ENCODE measurements around the gene ATP11C. TPM values are rescaled to one million over a fixed set of nuclear protein-coding genes. Genes with fewer than 3 reads are reported as not detected.

ATP11C gene
- total and polyA plus RNA-seq, 5 donors from 2014 or later: 2.9 to 19.4 (median 4.4) TPM

GRCh38 chrX:139770366-139770765, 162.5 kb downstream of the ATP11C start:
- H3K4me3 Mint-ChIP-seq: no peak overlapping the region
- H3K27ac ChIP-seq (ENCODE audit: insufficient read depth, low read length, poor library complexity, severe bottlenecking): no peak overlapping the region
- no peak overlapping the region for H3K4me3 ChIP-seq (ENCODE audit: low read depth, low read length)
- peaks cover 5% of the 10 kb centered on the region for H3K4me1 ChIP-seq (ENCODE audit: control insufficient read depth, insufficient read depth, low read length, poor library complexity, severe bottlenecking)
- H3K9me3 Mint-ChIP-seq: peaks cover 0 to 3% (median 0%) of the 10 kb centered on the region in 7 donors
- no peak overlapping the region for H3K27ac Mint-ChIP-seq
- H3K4me1 Mint-ChIP-seq: peaks cover 0 to 3% (median 0%) of the 10 kb centered on the region in 4 donors
- no peak for ATAC-seq (ENCODE audit: low read depth in 2 of 2)
- H3K27me3 Mint-ChIP-seq: no peaks in the 10 kb centered on the region
- no peaks in the 10 kb centered on the region for H3K27me3 ChIP-seq (ENCODE audit: control insufficient read depth, insufficient read depth, low read length)
- H3K36me3 ChIP-seq (ENCODE audit: control insufficient read depth, insufficient read depth, low read length): peaks cover 15% of the 10 kb centered on the region
- no peak for DNase-seq
- H3K36me3 Mint-ChIP-seq: peaks cover 24% of the 10 kb centered on the region
- no peaks in the 10 kb centered on the region for H3K9me3 ChIP-seq (ENCODE audit: control insufficient read depth in 2 of 2, low read length in 2 of 2)

GRCh38 chrX:139766545-139766983, 166.3 kb downstream of the ATP11C start:
- Mint-ChIP-seq H3K9me3 (peaks cover 0 to 2% (median 0%) of the 10 kb centered on the region in 7 donors), H3K4me3 (no peak overlapping the region), H3K27me3 (no peaks in the 10 kb centered on the region), H3K36me3 (peaks cover 10% of the 10 kb centered on the region), H3K27ac (no peak overlapping the region), H3K4me1 (no peaks in the 10 kb centered on the region)
- Histone ChIP-seq H3K27me3 (ENCODE audit: control insufficient read depth, insufficient read depth, low read length) (no peaks in the 10 kb centered on the region), H3K27ac (ENCODE audit: insufficient read depth, low read length, poor library complexity, severe bottlenecking) (no peak overlapping the region), H3K4me3 (ENCODE audit: low read depth, low read length) (no peak overlapping the region), H3K36me3 (ENCODE audit: control insufficient read depth, insufficient read depth, low read length) (peaks cover 5% of the 10 kb centered on the region), H3K4me1 (ENCODE audit: control insufficient read depth, insufficient read depth, low read length, poor library complexity, severe bottlenecking) (peaks cover 5% of the 10 kb centered on the region), H3K9me3 (ENCODE audit: control insufficient read depth in 2 of 2, low read length in 2 of 2) (no peaks in the 10 kb centered on the region)
- ATAC-seq (ENCODE audit: low read depth in 2 of 2) (peak; percentile 67 to 72), DNase-seq (peak in 2 of 3 donors; percentile 51 to 71)

- H3K9me3 Mint-ChIP-seq: no peaks in the 10 kb centered on the region
- no peaks in the 10 kb centered on the region for H3K36me3 Mint-ChIP-seq
- peaks cover 5% of the 10 kb centered on the region for H3K36me3 ChIP-seq (ENCODE audit: control insufficient read depth, insufficient read depth, low read length)
- H3K4me3 Mint-ChIP-seq: no peak overlapping the region
- no peak overlapping the region for H3K4me3 ChIP-seq (ENCODE audit: low read depth, low read length)
- no peak for ATAC-seq (ENCODE audit: low read depth in 2 of 2)
- H3K4me1 ChIP-seq (ENCODE audit: control insufficient read depth, insufficient read depth, low read length, poor library complexity, severe bottlenecking): peaks cover 5% of the 10 kb centered on the region
- no peaks in the 10 kb centered on the region for H3K4me1 Mint-ChIP-seq
- no peaks in the 10 kb centered on the region for H3K9me3 ChIP-seq (ENCODE audit: control insufficient read depth in 2 of 2, low read length in 2 of 2)
- H3K27me3 ChIP-seq (ENCODE audit: control insufficient read depth, insufficient read depth, low read length): no peaks in the 10 kb centered on the region
- no peak overlapping the region for H3K27ac Mint-ChIP-seq
- no peak for DNase-seq
- no peak overlapping the region for H3K27ac ChIP-seq (ENCODE audit: insufficient read depth, low read length, poor library complexity, severe bottlenecking)
- H3K27me3 Mint-ChIP-seq: no peaks in the 10 kb centered on the region
Measured at GRCh38 chrX:139762400-139763183, 170.3 kb downstream of the ATP11C start.

- no peak overlapping the region for H3K4me3 Mint-ChIP-seq
- peaks cover 0 to 6% (median 0%) of the 10 kb centered on the region in 7 donors for H3K9me3 Mint-ChIP-seq
- H3K4me1 ChIP-seq (ENCODE audit: control insufficient read depth, insufficient read depth, low read length, poor library complexity, severe bottlenecking): no peaks in the 10 kb centered on the region
- H3K4me1 Mint-ChIP-seq: no peaks in the 10 kb centered on the region
- H3K36me3 ChIP-seq (ENCODE audit: control insufficient read depth, insufficient read depth, low read length): no peaks in the 10 kb centered on the region
- no peaks in the 10 kb centered on the region for H3K27me3 Mint-ChIP-seq
- no peak overlapping the region for H3K4me3 ChIP-seq (ENCODE audit: low read depth, low read length)
- H3K27me3 ChIP-seq (ENCODE audit: control insufficient read depth, insufficient read depth, low read length): no peaks in the 10 kb centered on the region
- peaks cover 3 to 5% of the 10 kb centered on the region in 2 experiments for H3K9me3 ChIP-seq (ENCODE audit: control insufficient read depth in 2 of 2, low read length in 2 of 2)
- DNase-seq (peak in 1 of 3 donors; percentile 12), ATAC-seq (ENCODE audit: low read depth in 2 of 2) (no peak)
- no peak overlapping the region for H3K27ac Mint-ChIP-seq
- peaks cover 17% of the 10 kb centered on the region for H3K36me3 Mint-ChIP-seq
- H3K27ac ChIP-seq (ENCODE audit: insufficient read depth, low read length, poor library complexity, severe bottlenecking): no peak overlapping the region
Measured at GRCh38 chrX:139759637-139760036, 173.2 kb downstream of the ATP11C start.

- H3K27me3 Mint-ChIP-seq: no peaks in the 10 kb centered on the region
- H3K36me3 Mint-ChIP-seq: peaks cover 24% of the 10 kb centered on the region
- H3K27ac Mint-ChIP-seq: no peak overlapping the region
- no peak overlapping the region for H3K4me3 ChIP-seq (ENCODE audit: low read depth, low read length)
- no peaks in the 10 kb centered on the region for H3K4me1 ChIP-seq (ENCODE audit: control insufficient read depth, insufficient read depth, low read length, poor library complexity, severe bottlenecking)
- peaks cover 0 to 14% (median 0%) of the 10 kb centered on the region in 7 donors for H3K9me3 Mint-ChIP-seq
- no peaks in the 10 kb centered on the region for H3K4me1 Mint-ChIP-seq
- H3K4me3 Mint-ChIP-seq: no peak overlapping the region
- ATAC-seq (ENCODE audit: low read depth in 2 of 2) (no peak), DNase-seq (no peak)
- H3K9me3 ChIP-seq (ENCODE audit: control insufficient read depth in 2 of 2, low read length in 2 of 2): peaks cover 8 to 10% of the 10 kb centered on the region in 2 experiments
- H3K27ac ChIP-seq (ENCODE audit: insufficient read depth, low read length, poor library complexity, severe bottlenecking): no peak overlapping the region
- H3K27me3 ChIP-seq (ENCODE audit: control insufficient read depth, insufficient read depth, low read length): no peaks in the 10 kb centered on the region
- no peaks in the 10 kb centered on the region for H3K36me3 ChIP-seq (ENCODE audit: control insufficient read depth, insufficient read depth, low read length)
Measured at GRCh38 chrX:139758809-139759208, 174.0 kb downstream of the ATP11C start.

GRCh38 chrX:139758250-139758649, 174.6 kb downstream of the ATP11C start:
- no peak overlapping the region for H3K4me3 Mint-ChIP-seq
- H3K27ac ChIP-seq (ENCODE audit: insufficient read depth, low read length, poor library complexity, severe bottlenecking): no peak overlapping the region
- no peak for DNase-seq
- H3K4me3 ChIP-seq (ENCODE audit: low read depth, low read length): no peak overlapping the region
- peaks cover 0 to 14% (median 1%) of the 10 kb centered on the region in 7 donors for H3K9me3 Mint-ChIP-seq
- no peak overlapping the region for H3K27ac Mint-ChIP-seq
- peaks cover 24% of the 10 kb centered on the region for H3K36me3 Mint-ChIP-seq
- no peaks in the 10 kb centered on the region for H3K4me1 ChIP-seq (ENCODE audit: control insufficient read depth, insufficient read depth, low read length, poor library complexity, severe bottlenecking)
- ATAC-seq (ENCODE audit: low read depth in 2 of 2): no peak
- H3K4me1 Mint-ChIP-seq: no peaks in the 10 kb centered on the region
- H3K27me3 ChIP-seq (ENCODE audit: control insufficient read depth, insufficient read depth, low read length): no peaks in the 10 kb centered on the region
- no peaks in the 10 kb centered on the region for H3K27me3 Mint-ChIP-seq
- H3K9me3 ChIP-seq (ENCODE audit: control insufficient read depth in 2 of 2, low read length in 2 of 2): peaks cover 10 to 13% of the 10 kb centered on the region in 2 experiments
- no peaks in the 10 kb centered on the region for H3K36me3 ChIP-seq (ENCODE audit: control insufficient read depth, insufficient read depth, low read length)

- no peaks in the 10 kb centered on the region for H3K27me3 ChIP-seq (ENCODE audit: control insufficient read depth, insufficient read depth, low read length)
- no peaks in the 10 kb centered on the region for H3K27me3 Mint-ChIP-seq
- H3K4me1 Mint-ChIP-seq: peaks cover 0 to 7% (median 0%) of the 10 kb centered on the region in 4 donors
- no peak for DNase-seq
- H3K4me3 Mint-ChIP-seq: no peak overlapping the region
- ATAC-seq (ENCODE audit: low read depth in 2 of 2): no peak
- H3K27ac Mint-ChIP-seq: no peak overlapping the region
- no peaks in the 10 kb centered on the region for H3K36me3 ChIP-seq (ENCODE audit: control insufficient read depth, insufficient read depth, low read length)
- peaks cover 36% of the 10 kb centered on the region for H3K36me3 Mint-ChIP-seq
- H3K9me3 Mint-ChIP-seq: peaks cover 0 to 19% (median 4%) of the 10 kb centered on the region in 7 donors
- no peak overlapping the region for H3K4me3 ChIP-seq (ENCODE audit: low read depth, low read length)
- H3K27ac ChIP-seq (ENCODE audit: insufficient read depth, low read length, poor library complexity, severe bottlenecking): no peak overlapping the region
- peaks cover 10 to 13% of the 10 kb centered on the region in 2 experiments for H3K9me3 ChIP-seq (ENCODE audit: control insufficient read depth in 2 of 2, low read length in 2 of 2)
- H3K4me1 ChIP-seq (ENCODE audit: control insufficient read depth, insufficient read depth, low read length, poor library complexity, severe bottlenecking): no peaks in the 10 kb centered on the region
Measured at GRCh38 chrX:139751053-139751452, 181.8 kb downstream of the ATP11C start.

GRCh38 chrX:139750390-139750789, 182.5 kb downstream of the ATP11C start:
- Mint-ChIP-seq H3K4me1 (peaks cover 0 to 7% (median 0%) of the 10 kb centered on the region in 4 donors), H3K27ac (no peak overlapping the region), H3K27me3 (no peaks in the 10 kb centered on the region), H3K36me3 (peaks cover 30% of the 10 kb centered on the region), H3K4me3 (no peak overlapping the region), H3K9me3 (peaks cover 0 to 19% (median 4%) of the 10 kb centered on the region in 7 donors)
- peaks cover 10 to 13% of the 10 kb centered on the region in 2 experiments for H3K9me3 ChIP-seq (ENCODE audit: control insufficient read depth in 2 of 2, low read length in 2 of 2)
- ATAC-seq (ENCODE audit: low read depth in 2 of 2): no peak
- no peak for DNase-seq
- H3K4me1 ChIP-seq (ENCODE audit: control insufficient read depth, insufficient read depth, low read length, poor library complexity, severe bottlenecking): no peaks in the 10 kb centered on the region
- no peak overlapping the region for H3K27ac ChIP-seq (ENCODE audit: insufficient read depth, low read length, poor library complexity, severe bottlenecking)
- H3K27me3 ChIP-seq (ENCODE audit: control insufficient read depth, insufficient read depth, low read length): no peaks in the 10 kb centered on the region
- peaks cover 5% of the 10 kb centered on the region for H3K36me3 ChIP-seq (ENCODE audit: control insufficient read depth, insufficient read depth, low read length)
- H3K4me3 ChIP-seq (ENCODE audit: low read depth, low read length): no peak overlapping the region
